Stimulated activated memory B cell treated with anti-CD40 and anti-IgM and Interleukin-4, amounts not matched to agents 10 μg/mL and 1 μg/mL and 100 μg/mL, for 72 hours (primary cell): Measurements from ENCODE around the gene TGFBR3L.
A peak's percentile ranks its signal among the peaks of the same experiment; 100 is the strongest.
"Not testable (repeated sequence)": the region's sequence is repeated elsewhere in the genome, so short reads cannot be mapped to it uniquely, and the experiment has no call there.

ENCODE experiments used
- ATAC-seq: fragments of 150-1000 bp; cut with Tn5 transposase; 2 replicates; pipeline ENCODE4 v1.10.0; 2021
- H3K27ac Mint-ChIP-seq: one replicate; pipeline ENCODE4 v1.8.0; 2022; ENCODE audit warnings: mild to moderate bottlenecking, mixed read lengths
- H3K27me3 Mint-ChIP-seq: one replicate; pipeline ENCODE4 v1.8.0; 2022; ENCODE audit warnings: mixed read lengths
- H3K36me3 Mint-ChIP-seq: one replicate; pipeline ENCODE4 v1.8.0; 2022; ENCODE audit warnings: mixed read lengths
- H3K4me1 Mint-ChIP-seq: one replicate; pipeline ENCODE4 v1.8.0; 2022; ENCODE audit warnings: mixed read lengths
- H3K4me3 Mint-ChIP-seq: one replicate; pipeline ENCODE4 v1.8.0; 2022; ENCODE audit warnings: mild to moderate bottlenecking, moderate library complexity, mixed read lengths
- H3K9me3 Mint-ChIP-seq: one replicate; pipeline ENCODE4 v1.8.0; 2022; ENCODE audit warnings: mixed read lengths

The TGFBR3L gene

GRCh38 chr19:7893362-7894101 lies 21.1 kb upstream of the TGFBR3L start:
- not testable (repeated sequence) for H3K36me3 Mint-ChIP-seq, H3K27ac Mint-ChIP-seq, ATAC-seq, H3K4me1 Mint-ChIP-seq, H3K9me3 Mint-ChIP-seq, H3K4me3 Mint-ChIP-seq
- H3K27me3 Mint-ChIP-seq = peaks cover 58% of the 10 kb centered on the region

- Mint-ChIP-seq H3K9me3 (no peaks in the 10 kb centered on the region), H3K4me3 (no peak overlapping the region), H3K36me3 (no peaks in the 10 kb centered on the region), H3K4me1 (peaks cover 5% of the 10 kb centered on the region), H3K27me3 (peaks cover 56% of the 10 kb centered on the region), H3K27ac (no peak overlapping the region)
- no peak for ATAC-seq
Measured at GRCh38 chr19:7894612-7895309, 19.9 kb upstream of the TGFBR3L start.

DNA sequence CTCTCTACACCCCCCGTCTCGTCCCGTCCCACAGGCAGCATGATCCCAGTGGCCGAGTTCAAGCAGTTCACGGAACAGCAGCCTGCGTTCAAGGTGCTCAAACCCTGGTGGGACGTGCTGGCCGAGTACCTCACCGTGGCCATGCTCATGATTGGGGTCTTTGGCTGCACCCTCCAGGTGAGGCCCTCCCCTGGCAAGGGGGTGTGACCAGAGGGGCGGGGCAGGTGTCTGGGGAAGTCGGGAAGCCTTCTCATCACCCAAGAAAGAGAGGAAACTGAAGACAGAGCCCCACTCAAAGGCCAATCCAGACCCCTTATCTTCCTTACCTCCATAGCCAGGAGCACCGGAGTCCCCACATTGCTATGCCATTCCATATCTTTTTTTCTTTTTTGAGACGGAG lies 19.1 kb upstream of the TGFBR3L start:
- H3K4me1 Mint-ChIP-seq = peaks cover 5% of the 10 kb centered on the region
- H3K27me3 Mint-ChIP-seq = peaks cover 54% of the 10 kb centered on the region
- no peak for ATAC-seq
- H3K27ac Mint-ChIP-seq = no peak overlapping the region
- H3K4me3 Mint-ChIP-seq = no peak overlapping the region
- no peaks in the 10 kb centered on the region for H3K9me3 Mint-ChIP-seq
- no peaks in the 10 kb centered on the region for H3K36me3 Mint-ChIP-seq

GRCh38 chr19:7897292-7897691 lies 17.3 kb upstream of the TGFBR3L start:
- ATAC-seq = no peak
- Mint-ChIP-seq H3K4me1 (peaks cover 5% of the 10 kb centered on the region), H3K36me3 (no peaks in the 10 kb centered on the region), H3K9me3 (no peaks in the 10 kb centered on the region), H3K27ac (no peak overlapping the region), H3K27me3 (peaks cover 54% of the 10 kb centered on the region), H3K4me3 (no peak overlapping the region)

GRCh38 chr19:7898967-7899366 lies 15.7 kb upstream of the TGFBR3L start:
- Mint-ChIP-seq H3K27me3 (peaks cover 41% of the 10 kb centered on the region), H3K4me3 (no peak overlapping the region)
- no peak for ATAC-seq

DNA sequence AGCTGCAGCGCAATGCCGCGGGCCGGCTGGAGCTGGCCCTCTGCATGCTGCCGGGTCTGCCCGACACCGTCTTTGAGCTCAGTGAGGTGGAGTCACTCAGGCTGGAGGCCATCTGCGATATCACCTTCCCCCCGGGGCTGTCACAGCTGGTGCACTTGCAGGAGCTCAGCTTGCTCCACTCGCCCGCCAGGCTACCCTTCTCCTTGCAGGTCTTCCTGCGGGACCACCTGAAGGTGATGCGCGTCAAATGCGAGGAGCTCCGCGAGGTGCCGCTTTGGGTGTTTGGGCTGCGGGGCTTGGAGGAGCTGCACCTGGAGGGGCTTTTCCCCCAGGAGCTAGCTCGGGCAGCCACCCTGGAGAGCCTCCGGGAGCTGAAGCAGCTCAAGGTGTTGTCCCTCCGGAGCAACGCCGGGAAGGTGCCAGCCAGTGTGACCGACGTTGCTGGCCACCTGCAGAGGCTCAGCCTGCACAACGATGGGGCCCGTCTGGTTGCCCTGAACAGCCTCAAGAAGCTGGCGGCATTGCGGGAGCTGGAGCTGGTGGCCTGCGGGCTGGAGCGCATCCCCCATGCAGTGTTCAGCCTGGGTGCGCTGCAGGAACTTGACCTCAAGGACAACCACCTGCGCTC lies 14.8 kb upstream of the TGFBR3L start:
- Mint-ChIP-seq H3K27me3 (peaks cover 32% of the 10 kb centered on the region), H3K27ac (no peak overlapping the region), H3K9me3 (no peaks in the 10 kb centered on the region), H3K4me3 (no peak overlapping the region), H3K36me3 (peaks cover under 1% of the 10 kb centered on the region), H3K4me1 (peaks cover 19% of the 10 kb centered on the region)
- no peak for ATAC-seq

More at GRCh38 chr19:7898967-7899366, 15.7 kb upstream of the TGFBR3L start:
- peaks cover 14% of the 10 kb centered on the region for H3K4me1 Mint-ChIP-seq
- no peaks in the 10 kb centered on the region for H3K36me3 Mint-ChIP-seq
- H3K9me3 Mint-ChIP-seq = no peaks in the 10 kb centered on the region
- no peak overlapping the region for H3K27ac Mint-ChIP-seq

DNA sequence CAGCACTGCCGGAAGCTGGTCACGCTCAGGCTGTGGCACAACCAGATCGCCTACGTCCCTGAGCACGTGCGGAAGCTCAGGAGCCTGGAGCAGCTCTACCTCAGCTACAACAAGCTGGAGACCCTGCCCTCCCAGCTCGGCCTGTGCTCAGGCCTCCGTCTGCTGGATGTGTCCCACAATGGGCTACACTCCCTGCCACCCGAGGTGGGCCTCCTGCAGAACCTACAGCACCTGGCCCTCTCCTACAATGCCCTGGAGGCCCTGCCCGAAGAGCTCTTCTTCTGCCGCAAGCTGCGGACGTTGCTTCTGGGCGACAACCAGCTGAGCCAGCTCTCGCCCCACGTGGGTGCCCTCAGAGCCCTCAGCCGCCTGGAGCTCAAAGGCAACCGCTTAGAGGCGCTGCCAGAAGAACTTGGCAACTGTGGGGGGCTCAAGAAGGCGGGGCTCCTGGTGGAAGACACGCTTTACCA lies 14.2 kb upstream of the TGFBR3L start:
- peaks cover 26% of the 10 kb centered on the region for H3K27me3 Mint-ChIP-seq
- peaks cover 6% of the 10 kb centered on the region for H3K36me3 Mint-ChIP-seq
- ATAC-seq = no peak
- no peak overlapping the region for H3K4me3 Mint-ChIP-seq
- peaks cover 22% of the 10 kb centered on the region for H3K4me1 Mint-ChIP-seq
- H3K27ac Mint-ChIP-seq = no peak overlapping the region
- H3K9me3 Mint-ChIP-seq = no peaks in the 10 kb centered on the region

- Mint-ChIP-seq H3K27ac (no peak overlapping the region), H3K4me3 (no peak overlapping the region), H3K36me3 (peaks cover 11% of the 10 kb centered on the region)
Measured at GRCh38 chr19:7900931-7901330, 13.7 kb upstream of the TGFBR3L start.

GRCh38 chr19:7901337-7901736 lies 13.3 kb upstream of the TGFBR3L start:
- H3K9me3 Mint-ChIP-seq = no peaks in the 10 kb centered on the region
- no peak overlapping the region for H3K27ac Mint-ChIP-seq
- no peak overlapping the region for H3K4me3 Mint-ChIP-seq
- H3K36me3 Mint-ChIP-seq = peaks cover 15% of the 10 kb centered on the region
- peaks cover 31% of the 10 kb centered on the region for H3K4me1 Mint-ChIP-seq
- ATAC-seq = no peak
- peaks cover 21% of the 10 kb centered on the region for H3K27me3 Mint-ChIP-seq

More at GRCh38 chr19:7900931-7901330, 13.7 kb upstream of the TGFBR3L start:
- ATAC-seq = no peak
- Mint-ChIP-seq H3K27me3 (peaks cover 21% of the 10 kb centered on the region), H3K9me3 (no peaks in the 10 kb centered on the region), H3K4me1 (peaks cover 27% of the 10 kb centered on the region)

DNA sequence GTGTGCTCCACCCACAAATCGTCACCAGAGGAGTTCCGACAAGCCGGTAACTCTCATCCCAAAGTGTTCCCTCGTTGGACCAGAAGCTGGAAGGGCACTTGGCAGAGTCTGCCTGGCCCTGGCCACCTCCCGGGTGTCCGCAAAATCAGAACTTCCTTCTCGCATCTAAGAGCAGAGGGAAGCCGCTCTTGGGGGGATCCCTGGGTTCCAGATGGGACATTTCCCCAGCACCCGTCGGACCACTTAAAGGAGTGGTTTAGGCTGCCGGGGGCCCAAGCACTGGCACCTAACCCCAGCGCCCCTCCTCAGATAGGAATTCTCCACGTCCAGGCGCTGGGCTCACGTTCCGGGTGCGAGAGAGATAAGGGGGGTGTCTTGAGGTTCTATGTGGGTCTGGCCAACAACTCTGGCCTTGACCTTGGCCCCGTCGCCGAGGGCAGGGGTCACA lies 11.8 kb upstream of the TGFBR3L start:
- H3K4me3 Mint-ChIP-seq = peak overlapping the region; percentile 83
- no peak for ATAC-seq
- H3K4me1 Mint-ChIP-seq = peaks cover 44% of the 10 kb centered on the region
- peaks cover 14% of the 10 kb centered on the region for H3K27me3 Mint-ChIP-seq
- peak overlapping the region; percentile 88 for H3K27ac Mint-ChIP-seq
- H3K9me3 Mint-ChIP-seq = no peaks in the 10 kb centered on the region
- peaks cover 24% of the 10 kb centered on the region for H3K36me3 Mint-ChIP-seq

DNA sequence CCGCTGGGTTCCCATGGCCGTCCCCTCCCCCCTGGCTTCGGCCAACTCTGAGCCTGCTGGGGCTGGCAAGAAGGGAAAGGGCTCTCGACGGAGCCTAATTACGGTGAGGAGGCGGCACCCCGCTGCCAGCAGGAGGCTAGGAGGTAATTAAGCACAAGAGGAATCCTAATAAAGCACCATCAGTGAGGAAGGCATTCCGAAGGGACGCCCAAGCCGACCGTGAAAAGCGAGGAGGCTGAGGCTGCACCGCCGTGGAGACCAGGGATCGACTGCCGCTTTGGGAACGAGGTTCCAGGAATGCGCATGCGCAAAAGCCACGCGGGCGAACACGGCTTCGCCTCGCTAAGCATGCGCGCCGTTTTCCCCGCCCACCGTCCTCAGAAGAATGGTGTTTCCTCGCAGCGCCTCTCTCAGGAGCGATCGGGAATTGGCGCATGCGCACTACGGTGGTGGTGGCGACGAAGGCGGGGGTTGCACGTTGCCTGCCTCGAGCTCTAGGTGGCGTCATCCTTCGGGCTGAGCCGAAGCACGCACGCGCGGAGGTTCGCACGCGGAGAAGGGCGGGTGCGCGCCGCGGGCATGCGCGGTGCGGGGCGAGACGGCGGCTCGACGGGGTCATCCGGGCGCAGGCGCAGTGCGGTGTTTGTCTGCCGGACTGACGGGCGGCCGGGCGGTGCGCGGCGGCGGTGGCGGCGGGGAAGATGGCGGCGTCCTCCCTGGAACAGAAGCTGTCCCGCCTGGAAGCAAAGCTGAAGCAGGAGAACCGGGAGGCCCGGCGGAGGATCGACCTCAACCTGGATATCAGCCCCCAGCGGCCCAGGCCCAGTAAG lies 11.2 kb upstream of the TGFBR3L start, which contains the start of gene MAP2K7:
MAP2K7 (plus strand) TSS at position 634 of the 830 bp plus-strand sequence; CDS start at position 702, 68 bp downstream.
- Mint-ChIP-seq H3K27me3 (peaks cover 12% of the 10 kb centered on the region), H3K27ac (peak within 1 kb of the TSS; percentile 88), H3K9me3 (no peaks in the 10 kb centered on the region), H3K36me3 (peaks cover 24% of the 10 kb centered on the region), H3K4me3 (peak within 1 kb of the TSS; percentile 87), H3K4me1 (peaks cover 48% of the 10 kb centered on the region)
- peak; percentile 91 for ATAC-seq

- Mint-ChIP-seq H3K36me3 (peaks cover 28% of the 10 kb centered on the region), H3K27ac (peak overlapping the region; percentile 88), H3K9me3 (no peaks in the 10 kb centered on the region), H3K4me1 (peaks cover 51% of the 10 kb centered on the region), H3K4me3 (peak overlapping the region; percentile 87), H3K27me3 (peaks cover 6% of the 10 kb centered on the region)
- peak; percentile 74 for ATAC-seq
Measured at GRCh38 chr19:7904074-7905020, 10.3 kb upstream of the TGFBR3L start.

DNA sequence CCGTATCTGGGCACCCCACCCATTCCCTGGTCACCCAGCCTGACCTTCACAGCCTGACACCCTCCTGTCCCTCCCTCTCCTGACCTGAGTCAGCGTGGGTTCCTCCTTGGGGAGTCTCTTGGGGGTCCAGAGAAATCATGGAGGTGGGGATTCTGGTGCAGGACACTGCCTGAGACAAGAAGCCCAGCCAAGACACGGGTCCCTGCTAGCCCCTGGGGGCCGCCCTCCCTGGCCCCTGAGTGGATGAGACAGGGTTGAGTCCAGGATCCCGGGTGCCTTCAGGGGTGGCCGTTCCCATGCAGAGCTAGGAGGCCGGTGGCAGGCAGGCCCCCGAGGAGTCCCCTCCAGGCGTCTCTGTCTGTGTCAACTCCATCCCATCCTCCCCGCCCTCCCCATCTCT lies 9.4 kb upstream of the TGFBR3L start:
- Mint-ChIP-seq H3K36me3 (peaks cover 34% of the 10 kb centered on the region), H3K4me3 (peak overlapping the region; percentile 87), H3K9me3 (no peaks in the 10 kb centered on the region)

GRCh38 chr19:7905859-7906258 lies 8.8 kb upstream of the TGFBR3L start:
- Mint-ChIP-seq H3K27me3 (no peaks in the 10 kb centered on the region), H3K4me3 (peak overlapping the region; percentile 65), H3K4me1 (peaks cover 51% of the 10 kb centered on the region), H3K9me3 (no peaks in the 10 kb centered on the region), H3K27ac (peak overlapping the region; percentile 88), H3K36me3 (peaks cover 40% of the 10 kb centered on the region)
- no peak for ATAC-seq

More for the DNA sequence above, 9.4 kb upstream of the TGFBR3L start:
- Mint-ChIP-seq H3K27ac (peak overlapping the region; percentile 88), H3K4me1 (peaks cover 51% of the 10 kb centered on the region), H3K27me3 (no peaks in the 10 kb centered on the region)
- ATAC-seq = no peak
